SK-N-SH (cell line): ENCODE results near the gene GPR180. TPM values are rescaled to one million over a fixed set of nuclear protein-coding genes. Genes with fewer than 3 reads are reported as not detected.
A peak's percentile ranks its signal among the peaks of the same experiment; 100 is the strongest.

Source experiments
- CTCF ChIA-PET: fragments of 300-600, 350-600 bp; formaldehyde crosslinking; extraction: SDS; loops from one replicate; lab custom pipeline; 2021; lab: Yijun Ruan, JAX
- POLR2A ChIA-PET: fragments of 350-600 bp; sonication (Branson Sonifier 250); formaldehyde crosslinking; extraction: SDS; loops from one replicate; lab custom pipeline; 2020; ENCODE audit warnings: antibody characterized with exemption, inconsistent platforms; lab: Yijun Ruan, JAX
- DNase-seq: peaks from one replicate; pipeline ENCODE4 v3.0.0; 2012
- H2AFZ ChIP-seq: fragments of 200-600 bp; sonication (generic); 2 replicates; pipeline ENCODE4 v1.8.1; 2016; ENCODE audit warnings: antibody characterized with exemption, mild to moderate bottlenecking, low read depth
- H3F3A ChIP-seq: fragments of 200-600 bp; sonication (generic); replicated peaks from 2 replicates; pipeline ENCODE3; 2016; ENCODE audit warnings: antibody characterized with exemption, mild to moderate bottlenecking; ENCODE audit not compliant: insufficient read depth
- H3K27ac ChIP-seq, 2 experiments: fragments of 200-500 bp in 1 of 2; fragments of 200-600 bp in 1 of 2; sonication (Bioruptor generic) in 1 of 2; sonication (generic), shearing (Covaris generic) in 1 of 2; 2 replicates each; pipeline versions ENCODE4 v1.5.1 to v1.6.1; 2014 to 2016; ENCODE audit warnings: low read depth in 2 of 2, inconsistent platforms in 1 of 2, low read length in 1 of 2, mild to moderate bottlenecking in 1 of 2, mixed read lengths in 1 of 2
- H3K27me3 ChIP-seq: fragments of 200-600 bp; sonication (generic), shearing (Covaris generic); 2 replicates; pipeline ENCODE4 v1.6.1; 2016; ENCODE audit warnings: mixed run types; ENCODE audit not compliant: insufficient read depth
- H3K36me3 ChIP-seq, 2 experiments: fragments of 200-500 bp in 1 of 2; fragments of 200-600 bp in 1 of 2; sonication (Bioruptor generic) in 1 of 2; sonication (generic) in 1 of 2; replicated peaks in 1 of 2; 2 replicates each; pipeline versions ENCODE3 to v1.5.1; 2014 to 2016; ENCODE audit warnings: low read length in 1 of 2, mild to moderate bottlenecking in 1 of 2; ENCODE audit not compliant: insufficient read depth in 2 of 2, control insufficient read depth in 1 of 2
- H3K4me1 ChIP-seq, 2 experiments: fragments of 200-500 bp in 1 of 2; fragments of 200-600 bp in 1 of 2; sonication (Bioruptor generic) in 1 of 2; sonication (generic), shearing (Covaris generic) in 1 of 2; 2 replicates each; pipeline versions ENCODE4 v1.5.1 to v1.6.1; 2014 to 2016; ENCODE audit warnings: low read depth in 1 of 2, low read length in 1 of 2, mixed run types in 1 of 2; ENCODE audit not compliant: insufficient read depth in 2 of 2, control insufficient read depth in 1 of 2
- H3K4me2 ChIP-seq: fragments of 200-600 bp; sonication (generic), shearing (Covaris generic); 2 replicates; pipeline ENCODE4 v1.6.1; 2017; ENCODE audit warnings: mixed run types
- H3K4me3 ChIP-seq, 2 experiments: fragments of 200-500 bp in 1 of 2; fragments of 200-600 bp in 1 of 2; sonication (Bioruptor generic) in 1 of 2; sonication (generic), shearing (Covaris generic) in 1 of 2; 2 replicates each; pipeline versions ENCODE4 v1.5.1 to v1.8.1; 2014 to 2016; ENCODE audit warnings: low read depth in 2 of 2, inconsistent platforms in 1 of 2, low read length in 1 of 2, mild to moderate bottlenecking in 1 of 2, mixed read lengths in 1 of 2, moderate library complexity in 1 of 2
- H3K79me2 ChIP-seq: fragments of 200-600 bp; sonication (generic); 2 replicates; pipeline ENCODE4 v1.8.1; 2017; ENCODE audit warnings: mild to moderate bottlenecking; ENCODE audit not compliant: insufficient read depth
- H3K9ac ChIP-seq: fragments of 200-600 bp; sonication (generic); 2 replicates; pipeline ENCODE4 v1.6.1; 2017; ENCODE audit warnings: mixed run types
- H3K9me2 ChIP-seq: fragments of 200-600 bp; sonication (generic); 2 replicates; pipeline ENCODE4 v1.6.1; 2017; ENCODE audit warnings: mixed run types
- H3K9me3 ChIP-seq: fragments of 200-600 bp; sonication (generic); 2 replicates; pipeline ENCODE4 v1.6.1; 2017; ENCODE audit warnings: mixed run types, mild to moderate bottlenecking, moderate library complexity
- H4K20me1 ChIP-seq: fragments of 200-600 bp; sonication (generic); 2 replicates; pipeline ENCODE4 v1.6.1; 2017; ENCODE audit warnings: mild to moderate bottlenecking, mixed run types; ENCODE audit not compliant: insufficient read depth
- FOSL2 ChIP-seq: IDR thresholded peaks from 2 replicates; pipeline ENCODE4 v1.4.0; 2012; ENCODE audit warnings: low read depth, mild to moderate bottlenecking, moderate library complexity, borderline replicate concordance
- FOXJ3 ChIP-seq: sonication (generic); formaldehyde crosslinking; IDR thresholded peaks from 2 replicates; pipeline ENCODE4 v1.5.1; 2020; ENCODE audit warnings: mild to moderate bottlenecking, missing genetic modification reagents
- FOXM1 ChIP-seq: IDR thresholded peaks from 2 replicates; pipeline ENCODE4 v1.4.0; 2012; ENCODE audit warnings: low read depth, mild to moderate bottlenecking
- GABPA ChIP-seq: IDR thresholded peaks from 2 replicates; pipeline ENCODE4 v1.4.0; 2012; ENCODE audit warnings: low read depth, mild to moderate bottlenecking
- GATA2 ChIP-seq: sonication (generic); formaldehyde crosslinking; IDR thresholded peaks from 2 replicates; pipeline ENCODE4 v1.5.0; 2020; ENCODE audit warnings: mild to moderate bottlenecking, missing genetic modification reagents
- IRF3 ChIP-seq: fragments of 150-350 bp; IDR thresholded peaks from 2 replicates; pipeline ENCODE4 v1.6.1; 2016; ENCODE audit warnings: mild to moderate bottlenecking, low read depth, low read length
- MXI1 ChIP-seq: IDR thresholded peaks from 2 replicates; pipeline ENCODE4 v1.6.1; 2012; ENCODE audit warnings: mild to moderate bottlenecking, low read depth, low read length, improper control_type of control experiment
- NRF1 ChIP-seq: IDR thresholded peaks from 2 replicates; pipeline ENCODE4 v1.6.1; 2012; ENCODE audit warnings: low read depth, mild to moderate bottlenecking, low read length
- RAD21 ChIP-seq: IDR thresholded peaks from 2 replicates; pipeline ENCODE4 v1.6.1; 2012; ENCODE audit warnings: mild to moderate bottlenecking, low read length
- RCOR1 ChIP-seq: fragments of 150-350 bp; IDR thresholded peaks from 2 replicates; pipeline ENCODE4 v1.6.1; 2017; ENCODE audit warnings: antibody characterized with exemption, low read length
- REST ChIP-seq: IDR thresholded peaks from 2 replicates; pipeline ENCODE4 v1.6.1; 2012; ENCODE audit warnings: mild to moderate bottlenecking, low read depth, low read length, moderate library complexity
- RXRA ChIP-seq: IDR thresholded peaks from 2 replicates; pipeline ENCODE4 v1.4.0; 2012; ENCODE audit warnings: low read depth, mild to moderate bottlenecking, borderline replicate concordance
- SIN3A ChIP-seq: IDR thresholded peaks from 2 replicates; pipeline ENCODE4 v1.6.1; 2012; ENCODE audit warnings: low read depth, mild to moderate bottlenecking, low read length, moderate library complexity, borderline replicate concordance
- TCF12 ChIP-seq: IDR thresholded peaks from 2 replicates; pipeline ENCODE4 v1.4.0; 2012
- TEAD4 ChIP-seq: IDR thresholded peaks from 2 replicates; pipeline ENCODE4 v1.4.0; 2012; ENCODE audit warnings: mild to moderate bottlenecking, borderline replicate concordance; ENCODE audit not compliant: insufficient read depth
- USF1 ChIP-seq: IDR thresholded peaks from 2 replicates; pipeline ENCODE4 v1.4.0; 2012; ENCODE audit warnings: low read depth, borderline replicate concordance
- USF2 ChIP-seq: fragments of 150-350 bp; IDR thresholded peaks from 2 replicates; pipeline ENCODE4 v1.6.1; 2017; ENCODE audit warnings: antibody characterized with exemption, low read length, low read depth, borderline replicate concordance
- YY1 ChIP-seq: IDR thresholded peaks from 2 replicates; pipeline ENCODE4 v1.4.0; 2012; ENCODE audit warnings: low read depth, mild to moderate bottlenecking
- WGBS: methylation state at CpG from one replicate; pipeline ENCODE4 v1.1.6; 2017; ENCODE audit warnings: low lambda C conversion rate; 5-methylcytosine and 5-hydroxymethylcytosine counted together
- polyA plus RNA-seq, 3 experiments: library from polyadenylated mRNA; depleted of rRNA; stranded (reverse); fragments of >200 nt; gene quantifications; 2 replicates each; pipeline ENCODE4 v1.2.3, GENCODE V29; 2012

Gene GPR180
- polyA plus RNA-seq, 1 of the 3 experiments (the other 2 are of a cell fraction) = 1.8 TPM

GRCh38 chr13:94673851-94674250 is 72.2 kb downstream of the GPR180 start:
- no peak for DNase-seq
- Histone ChIP-seq H3K27ac (no peak overlapping the region), H3K9me3 (no peaks in the 10 kb centered on the region), H3K9ac (no peak overlapping the region), H3K4me2 (no peak overlapping the region), H3K4me3 (no peak overlapping the region), H2AFZ (no peak overlapping the region), H3K27me3 (peaks cover 4% of the 10 kb centered on the region; the same call in 1 of the 2 replicates), H4K20me1 (no peaks in the 10 kb centered on the region), H3K9me2 (no peaks in the 10 kb centered on the region), H3K36me3 (no peaks in the 10 kb centered on the region), H3K4me1 (no peaks in the 10 kb centered on the region), H3K79me2 (no peaks in the 10 kb centered on the region), H3F3A (no peaks in the 10 kb centered on the region)
- no peak for TF ChIP-seq RXRA
- no peak for TF ChIP-seq RCOR1
- no peak for TF ChIP-seq FOXJ3 (CRISPR knock-in tag)
- TF ChIP-seq RAD21 = no peak
- TF ChIP-seq FOSL2 = no peak
- no peak for TF ChIP-seq USF2
- TF ChIP-seq TEAD4 = no peak
- no peak for TF ChIP-seq TCF12
- no peak for TF ChIP-seq GATA2 (CRISPR knock-in tag)
- no peak for TF ChIP-seq MXI1
- ChIA-PET POLR2A (no interaction called here), CTCF (interaction anchor here (0.6 to 3.2 kb wide), 11 partner anchors 9 to 730 kb away, joined by 3 to 36 read pairs (median 5); no protein-coding TSS in a partner anchor)
- whole genome bisulfite sequencing = 43% methylated on average over 3 of the region's 5 CpGs

GRCh38 chr13:94674609-94675348 is 73.1 kb downstream of the GPR180 start:
- no peak overlapping the region for H3K27ac ChIP-seq
- no peak overlapping the region for H3K4me2 ChIP-seq
- no peak overlapping the region for H3K9ac ChIP-seq
- CTCF ChIA-PET = interaction anchor here (0.6 to 3.2 kb wide), 38 partner anchors 9 to 748 kb away, joined by 3 to 36 read pairs (median 4); no protein-coding TSS in a partner anchor
- DNase-seq = peak; percentile 52
- H3K27me3 ChIP-seq = peaks cover 4% of the 10 kb centered on the region; the same call in 1 of the 2 replicates
- no peaks in the 10 kb centered on the region for H4K20me1 ChIP-seq
- H2AFZ ChIP-seq = no peak overlapping the region
- 26% methylated on average over 5 of the region's 5 CpGs for WGBS
- H3K9me3 ChIP-seq = no peaks in the 10 kb centered on the region
- POLR2A ChIA-PET = no interaction called here
- no peaks in the 10 kb centered on the region for H3K79me2 ChIP-seq
- no peaks in the 10 kb centered on the region for H3K36me3 ChIP-seq
- H3F3A ChIP-seq = no peaks in the 10 kb centered on the region
- no peak overlapping the region for H3K4me3 ChIP-seq
- no peaks in the 10 kb centered on the region for H3K9me2 ChIP-seq
- no peaks in the 10 kb centered on the region for H3K4me1 ChIP-seq
- TF ChIP-seq SIN3A (no peak), MXI1 (no peak), FOSL2 (no peak), NRF1 (no peak), FOXM1 (no peak), IRF3 (no peak), YY1 (no peak), REST (no peak), GABPA (no peak), RAD21 (peak; percentile 73), USF1 (no peak), FOXJ3 (CRISPR knock-in tag) (no peak)
